ENCODE data around the gene RAX. TPM values are rescaled to one million over a fixed set of nuclear protein-coding genes. Genes with fewer than 3 reads are reported as not detected.
A peak's percentile ranks its signal among the peaks of the same experiment; 100 is the strongest.
"Not testable (repeated sequence)": the region's sequence is repeated elsewhere in the genome, so short reads cannot be mapped to it uniquely, and the experiment has no call there.

The RAX gene
- polyA plus RNA-seq, 1 donor: not detected

DNA sequence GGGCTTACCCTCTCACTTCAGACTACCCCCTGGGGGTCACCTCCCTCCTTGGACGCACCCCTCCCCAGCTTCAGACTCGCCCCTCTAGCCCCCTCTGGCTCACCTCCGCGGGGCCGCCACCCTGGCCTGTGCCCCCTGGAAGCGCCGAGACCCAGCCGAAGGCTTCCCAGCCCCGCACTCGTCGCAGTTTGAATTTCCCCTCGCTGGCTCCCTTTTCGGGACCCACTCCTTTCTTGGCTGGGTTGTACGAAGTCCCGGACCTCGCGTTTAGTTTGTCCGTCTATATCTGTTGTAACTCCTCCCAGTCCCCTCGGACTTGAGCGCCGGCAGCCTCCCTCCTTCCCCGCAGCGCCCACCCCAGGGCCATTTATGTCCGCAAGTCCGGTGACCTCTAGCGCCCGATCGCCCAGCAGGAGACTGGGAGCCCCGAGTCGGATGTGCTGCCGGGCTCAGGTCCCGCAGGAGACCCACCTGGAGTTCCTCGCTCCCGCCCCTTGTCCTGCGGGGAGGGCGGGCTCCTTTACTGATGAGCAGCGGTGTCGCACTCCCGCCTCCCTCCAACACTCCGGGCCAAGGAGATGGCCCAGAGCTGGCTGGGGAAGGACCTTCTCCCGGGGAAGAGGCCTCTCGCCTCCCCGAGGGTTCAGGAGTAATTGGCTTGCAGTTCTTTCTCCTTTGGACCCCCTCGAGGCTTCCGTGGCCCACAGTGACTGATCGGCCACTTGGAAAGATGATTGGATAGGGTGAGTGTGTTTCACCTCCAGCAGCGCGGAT, 692 bp upstream of the RAX start:
- no peak for DNase-seq (ENCODE audit: low read depth)

DNA sequence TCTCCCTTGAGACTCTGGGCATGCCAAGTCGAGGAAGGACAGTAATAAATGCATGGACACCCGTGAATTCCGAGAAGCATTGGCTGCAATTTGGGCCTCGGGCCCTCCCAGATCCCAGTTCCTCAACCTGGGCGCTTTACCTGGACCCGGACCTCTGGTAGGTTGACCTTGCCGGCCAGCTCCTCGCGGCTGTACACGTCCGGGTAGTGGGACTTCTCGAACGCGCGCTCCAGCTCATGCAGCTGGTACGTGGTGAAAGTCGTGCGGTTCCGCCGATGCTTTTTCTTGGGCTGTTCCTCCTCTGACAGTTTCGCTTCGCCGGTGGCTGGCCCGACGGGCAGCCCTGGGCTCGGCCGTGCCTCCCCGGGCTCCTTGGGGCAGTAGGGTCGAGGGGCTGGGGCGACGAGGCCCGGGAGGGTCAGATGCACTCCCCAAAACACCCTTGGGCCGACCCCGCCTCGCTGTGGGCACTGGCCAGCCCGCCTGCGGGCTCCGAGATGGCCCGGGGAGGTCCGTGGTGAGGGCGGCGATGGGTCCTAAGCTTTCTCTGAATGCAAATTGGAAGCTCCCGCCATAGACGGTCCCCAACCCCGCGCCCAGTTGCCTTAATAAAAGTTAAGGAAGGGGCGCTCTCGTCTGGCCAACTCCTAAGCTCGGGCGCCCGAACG, 899 bp downstream of the RAX start:
- DNase-seq (ENCODE audit: low read depth): no peak

DNA sequence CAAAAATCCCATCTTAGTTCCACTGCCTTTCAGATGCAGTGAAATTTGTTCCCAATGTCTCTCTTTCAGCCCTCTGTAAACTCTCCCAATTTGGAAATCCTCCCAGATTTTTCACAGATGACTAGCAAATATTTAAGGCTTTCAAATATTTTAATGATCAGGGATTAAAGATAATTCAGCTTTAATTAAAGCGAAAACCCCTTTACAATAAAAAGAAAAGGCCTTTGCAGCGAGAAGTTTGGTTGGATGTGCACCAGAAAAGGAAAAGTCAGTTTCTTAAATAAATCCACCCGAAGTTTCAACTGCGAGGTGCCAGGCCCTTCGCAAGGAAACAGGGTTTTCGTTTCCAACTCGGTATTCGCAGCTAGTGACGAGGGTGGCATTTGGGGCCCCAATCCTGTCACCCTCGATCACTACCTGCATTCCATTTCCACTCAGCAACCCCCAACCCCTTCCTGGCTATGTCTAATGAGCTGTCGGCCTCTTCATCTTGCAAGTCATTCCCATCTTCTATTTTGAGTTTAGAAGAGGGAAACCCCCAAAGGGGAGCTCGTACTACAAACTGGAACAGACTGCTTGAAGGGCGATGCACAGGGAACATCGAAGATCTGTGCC, 1.5 kb downstream of the RAX start:
- no peak for DNase-seq (ENCODE audit: low read depth)

DNA sequence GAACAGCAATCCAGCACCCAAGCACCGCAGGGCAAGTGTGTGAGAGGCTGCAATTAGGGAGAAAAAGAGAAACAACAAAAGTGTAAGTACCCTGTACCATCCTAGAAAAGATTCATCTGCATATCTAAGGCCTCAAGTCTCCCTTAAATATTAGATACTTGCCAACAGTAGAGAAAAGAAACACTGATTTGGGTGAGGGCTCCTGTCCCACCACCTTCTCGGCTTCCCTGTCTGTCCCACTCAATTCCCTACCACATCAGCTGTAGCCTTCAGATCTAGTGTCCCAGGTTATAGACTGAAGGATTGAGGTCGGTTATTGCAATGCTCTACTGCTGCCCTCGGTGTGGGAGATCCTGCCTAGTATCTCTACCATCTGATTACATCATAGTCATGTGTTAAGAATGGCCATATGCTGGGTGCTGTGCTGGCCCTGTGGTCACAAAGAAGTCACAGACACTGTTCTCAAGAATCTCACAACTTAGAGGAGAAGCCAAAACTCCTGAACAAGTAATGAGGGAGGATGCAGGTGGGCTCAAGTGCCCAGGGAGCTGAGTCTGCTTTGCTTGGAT, 2.5 kb downstream of the RAX start:
- no peak for DNase-seq (ENCODE audit: low read depth)

DNA sequence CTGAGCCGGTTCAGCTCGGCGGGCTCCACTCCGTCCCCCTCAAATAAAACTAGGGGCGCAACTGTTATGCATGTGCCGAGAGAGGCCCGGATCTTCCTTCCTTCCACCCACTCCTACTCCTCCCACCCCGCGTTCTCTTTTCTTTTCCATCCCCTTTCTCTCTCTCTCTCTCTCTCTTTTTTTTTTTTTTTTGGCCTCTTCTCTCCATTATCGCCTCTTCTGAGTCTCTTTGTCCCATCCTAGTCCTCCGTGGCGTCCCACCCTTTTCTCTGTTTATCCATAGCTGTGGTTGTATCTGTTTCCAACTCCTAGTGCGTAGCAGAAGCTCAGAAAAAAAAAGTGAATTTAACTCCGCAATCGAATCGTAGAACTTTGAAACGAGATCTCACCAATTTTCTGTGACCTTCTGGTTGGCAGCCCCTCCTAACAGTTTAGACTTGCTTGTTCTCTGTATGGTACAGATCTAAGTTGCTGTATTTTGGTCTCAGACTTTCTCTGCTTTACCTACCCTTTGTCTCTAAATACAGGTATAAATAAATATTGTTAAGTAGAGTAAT, 3.6 kb downstream of the RAX start:
- no peak for DNase-seq (ENCODE audit: low read depth)

DNA sequence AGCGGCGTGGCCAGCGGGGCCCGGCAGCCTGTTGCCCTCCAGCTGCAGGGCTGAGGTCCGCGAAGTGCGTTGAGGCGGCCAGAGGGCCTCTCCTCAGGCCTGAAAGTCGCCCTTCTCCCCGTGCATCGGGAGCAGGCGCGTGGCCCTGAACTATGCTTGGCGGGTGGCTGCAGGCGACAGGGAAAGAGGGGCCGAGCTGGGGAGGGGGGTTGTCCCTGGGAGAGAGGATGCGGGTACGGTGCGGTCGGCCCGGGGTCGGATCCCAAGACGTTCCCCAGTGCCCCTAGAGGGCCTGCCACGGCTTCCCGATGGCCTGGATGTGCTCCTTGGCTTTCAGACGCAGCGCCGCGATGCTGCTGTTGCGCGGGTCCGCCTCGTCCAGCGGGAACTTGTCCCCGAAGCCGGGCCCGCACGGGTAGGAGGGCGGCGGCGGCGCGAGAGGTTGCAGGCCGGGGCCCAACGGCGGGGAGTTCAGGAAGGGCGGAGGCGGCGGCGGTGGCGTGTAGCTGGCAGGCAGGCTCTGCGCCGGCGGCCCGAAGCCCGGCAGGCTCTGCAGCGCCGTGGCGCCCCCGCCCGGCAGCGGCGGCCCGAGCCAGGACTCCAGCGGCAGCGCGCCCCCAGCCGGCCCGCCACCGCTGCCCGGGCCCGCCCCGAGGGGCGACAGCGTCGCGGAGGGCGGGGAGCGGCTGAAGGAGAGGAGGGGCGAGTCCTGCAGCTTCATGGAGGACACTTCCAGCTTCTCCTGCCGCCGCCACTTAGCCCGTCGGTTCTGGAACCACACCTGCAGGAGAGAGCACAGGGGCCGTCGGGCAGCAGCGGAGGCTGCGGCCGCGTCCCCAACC, 4.3 kb downstream of the RAX start:
- DNase-seq (ENCODE audit: low read depth): no peak

DNA sequence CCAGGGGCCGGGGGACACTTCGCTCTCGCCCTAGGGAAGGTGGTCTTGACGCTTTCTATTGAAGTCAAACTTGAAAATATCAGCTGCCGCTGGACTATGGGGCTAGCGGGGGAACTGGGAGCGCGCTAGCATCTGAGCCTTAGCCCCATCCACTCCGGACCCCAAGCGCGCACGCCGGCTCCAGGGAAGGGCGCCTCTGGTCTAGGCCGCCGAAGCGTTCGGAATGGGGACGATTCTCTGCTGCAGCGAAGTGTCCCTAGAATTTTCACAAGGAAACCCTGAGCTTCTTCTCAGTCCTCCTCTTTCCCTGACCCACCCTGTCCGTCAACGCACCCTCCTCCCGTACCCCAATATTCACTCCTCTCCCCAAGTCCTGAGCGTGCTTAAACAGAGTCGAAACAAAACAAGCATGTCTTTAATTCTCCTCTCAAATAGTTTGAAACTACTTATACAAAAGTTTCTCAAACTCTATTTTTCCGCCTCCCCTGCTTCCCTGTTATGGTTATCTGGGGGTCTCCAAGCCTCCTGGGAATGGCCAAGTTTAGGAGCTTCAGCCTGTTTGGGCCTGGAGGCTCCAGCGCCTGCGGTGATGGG, 5.0 kb downstream of the RAX start:
- DNase-seq (ENCODE audit: low read depth): no peak

DNA sequence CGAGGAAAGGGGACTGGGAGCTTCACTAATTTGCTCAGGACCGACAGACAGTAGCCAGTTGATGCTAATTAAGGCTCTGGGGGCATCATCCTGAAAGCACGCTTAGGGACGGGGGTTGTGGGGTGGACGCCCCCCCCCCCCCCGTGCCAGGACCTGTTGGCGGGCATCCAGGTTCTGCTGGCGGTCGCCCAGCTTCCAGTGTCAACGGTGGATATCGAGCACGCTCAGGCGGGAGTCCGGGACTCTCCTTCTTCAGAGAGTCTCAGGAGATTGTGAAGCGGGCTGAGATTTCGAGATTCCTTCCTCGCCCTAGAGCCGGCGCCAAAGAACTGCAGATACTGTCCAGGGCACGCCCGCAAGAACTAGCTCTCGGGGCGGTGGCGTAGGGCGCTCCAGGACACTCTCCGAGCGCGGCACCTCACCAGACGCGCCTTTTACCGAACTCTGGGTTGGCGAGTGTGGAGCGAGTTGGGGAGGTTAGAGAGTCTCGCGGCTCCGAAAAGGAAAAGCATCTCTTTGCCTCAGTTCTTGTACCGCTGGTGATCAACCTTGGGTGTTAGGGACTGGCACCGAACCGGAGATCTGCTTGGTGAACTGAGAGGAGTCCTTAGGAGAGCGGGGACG, 5.6 kb downstream of the RAX start:
- DNase-seq (ENCODE audit: low read depth): no peak

DNA sequence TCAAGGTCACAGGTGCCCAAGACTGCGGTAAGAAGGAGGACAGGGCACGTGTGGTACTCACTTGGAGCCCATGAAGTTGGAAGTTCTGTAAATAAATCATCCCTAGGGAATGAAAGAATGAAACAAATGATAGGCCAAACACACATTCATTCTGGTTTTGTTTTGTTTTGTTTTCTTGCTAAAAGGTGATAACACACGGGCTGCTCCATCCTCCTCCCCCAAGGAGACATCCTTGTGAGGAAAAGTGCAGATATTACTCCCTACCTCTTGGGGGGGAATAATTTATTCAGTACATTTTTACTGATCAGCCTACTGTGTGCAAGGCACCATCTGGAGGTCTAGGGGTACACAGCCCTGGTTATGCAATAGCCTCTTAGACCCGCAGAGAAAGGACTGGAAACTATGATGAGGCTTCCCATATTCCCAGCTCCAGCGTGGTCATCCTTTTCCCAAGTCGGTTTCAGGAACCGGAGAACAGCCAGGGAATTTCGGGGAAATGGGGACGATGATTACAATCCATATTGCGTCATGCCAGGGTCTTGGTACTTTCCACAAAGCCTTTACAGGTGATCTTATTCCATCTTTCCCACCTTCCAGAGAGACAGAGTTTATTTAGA, 6.3 kb downstream of the RAX start:
- DNase-seq (ENCODE audit: low read depth): no peak

DNA sequence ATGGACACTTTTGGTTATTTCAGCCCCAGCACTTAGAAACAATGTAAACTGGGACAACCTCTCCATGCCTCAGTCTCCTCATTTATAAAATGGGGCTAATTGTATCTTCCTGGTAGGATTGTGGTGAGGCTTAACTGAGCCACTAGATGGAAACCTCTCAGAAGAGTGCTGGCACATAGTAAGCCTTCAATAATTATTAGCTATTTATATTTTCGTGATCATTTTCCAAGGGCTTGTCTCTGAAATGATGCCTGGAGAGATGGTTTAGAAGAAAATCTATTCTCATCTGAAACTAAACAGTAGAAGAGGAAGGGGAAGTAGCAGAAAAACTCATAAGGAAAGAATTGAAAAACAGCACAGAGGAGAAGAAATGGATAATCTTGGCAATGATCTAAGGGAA, 6.8 kb downstream of the RAX start:
- DNase-seq (ENCODE audit: low read depth): no peak

DNA sequence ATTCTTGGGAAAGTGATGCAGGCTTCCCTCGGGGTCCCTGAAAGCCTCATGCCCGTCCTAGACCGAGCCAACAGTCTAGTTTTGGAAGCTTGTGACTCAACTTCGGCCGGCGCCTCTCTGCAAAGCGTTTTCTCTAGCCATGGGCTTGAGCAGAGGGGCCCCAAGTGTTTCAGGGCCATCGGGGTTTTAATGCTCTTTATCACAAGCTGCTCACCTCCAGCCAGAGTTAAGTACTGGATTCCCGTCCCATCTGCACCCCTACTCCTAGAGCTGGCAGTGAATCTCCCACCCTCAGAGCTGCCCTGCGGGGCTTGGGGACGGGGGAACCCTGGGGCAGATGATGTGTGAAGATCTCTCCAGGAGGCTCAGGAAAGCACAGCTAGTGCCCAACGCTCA, 7.3 kb downstream of the RAX start:
- DNase-seq (ENCODE audit: low read depth): no peak

DNA sequence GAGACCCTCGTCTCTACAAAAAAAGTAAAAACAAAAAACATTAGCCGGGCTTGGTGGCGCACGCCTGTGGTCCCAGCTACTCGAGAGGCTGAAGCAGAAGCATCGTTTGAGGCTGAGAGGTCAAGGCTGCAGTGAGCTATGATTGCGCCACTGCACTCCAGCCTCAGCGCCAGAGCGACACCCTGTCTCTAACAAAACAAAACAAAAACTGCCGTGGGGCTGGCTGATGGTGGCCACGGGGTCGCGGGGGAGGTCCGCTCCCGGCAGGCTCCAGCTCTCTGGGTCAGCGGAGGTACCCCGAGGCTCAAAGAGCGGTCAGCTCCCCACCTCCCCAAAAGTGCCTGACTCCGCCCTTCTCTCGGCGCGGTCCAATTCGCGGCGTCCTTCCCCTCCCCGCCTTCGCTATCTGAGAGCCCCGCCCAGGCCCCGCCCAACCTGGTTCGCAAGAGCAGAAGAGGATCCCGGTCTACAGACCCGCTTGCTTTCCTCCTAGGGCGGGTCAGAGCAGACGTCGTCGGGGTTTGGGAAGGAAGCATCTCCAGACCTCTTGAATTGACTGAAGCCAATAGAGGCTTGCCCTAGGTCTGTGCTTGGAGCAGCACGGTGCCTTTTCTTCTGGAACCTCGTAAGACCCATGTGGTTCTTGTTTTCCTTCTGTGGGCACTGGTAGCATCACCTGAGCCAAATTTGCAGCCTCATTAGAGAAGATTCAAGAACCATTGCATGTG, 7.8 kb downstream of the RAX start:
- no peak for DNase-seq (ENCODE audit: low read depth)

DNA sequence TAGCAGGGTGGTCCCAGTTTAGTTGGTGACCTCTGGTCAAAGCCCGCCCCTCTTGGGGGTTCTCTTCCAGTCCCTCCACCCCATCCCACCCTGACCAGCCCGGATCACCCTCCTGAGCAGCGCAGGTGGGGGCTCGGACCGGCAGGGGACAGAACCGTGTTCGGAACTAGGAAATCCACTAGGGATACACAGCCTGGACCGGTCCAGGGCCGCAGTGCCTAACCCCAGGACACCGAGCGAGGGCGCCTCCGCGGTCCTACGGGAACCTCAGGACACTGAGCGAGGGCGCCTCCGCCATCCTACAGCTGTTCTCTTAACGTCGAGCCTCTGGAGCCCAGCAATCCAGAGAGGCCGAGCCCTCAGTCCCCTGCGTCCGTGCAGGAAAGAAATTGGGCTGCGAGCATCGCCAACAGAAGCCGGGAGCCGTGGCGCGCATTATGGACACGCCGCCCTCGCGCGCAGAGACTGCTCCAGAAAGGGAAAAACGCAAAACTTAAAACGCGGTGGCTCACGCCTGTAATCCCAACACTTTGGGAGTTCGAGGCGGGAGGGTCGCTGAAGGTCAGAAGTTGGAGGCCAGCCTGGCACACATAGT, 8.5 kb downstream of the RAX start:
- DNase-seq (ENCODE audit: low read depth): no peak

DNA sequence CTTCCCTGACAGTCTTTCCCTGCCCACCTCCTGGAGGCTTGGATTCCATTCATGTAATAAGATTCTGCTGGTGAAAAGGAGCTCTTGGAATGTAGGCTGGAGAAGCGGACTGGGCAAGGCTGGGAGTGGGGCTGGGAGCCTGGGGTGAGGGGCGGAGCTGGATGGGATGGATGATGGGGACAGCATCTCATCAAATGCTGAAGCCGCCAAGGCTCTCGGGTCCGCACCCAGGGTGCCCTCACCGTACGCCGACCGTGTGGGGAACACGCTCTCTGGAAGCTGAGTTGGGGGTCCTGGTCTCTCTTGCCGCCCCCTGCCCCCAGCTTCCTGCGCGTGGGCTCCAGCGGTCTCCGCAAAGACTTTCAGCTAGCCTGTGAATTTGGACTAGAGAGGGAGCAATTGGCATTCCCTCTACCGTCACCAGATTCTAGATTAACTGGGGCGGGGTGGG, 9.1 kb downstream of the RAX start:
- DNase-seq (ENCODE audit: low read depth): no peak

DNA sequence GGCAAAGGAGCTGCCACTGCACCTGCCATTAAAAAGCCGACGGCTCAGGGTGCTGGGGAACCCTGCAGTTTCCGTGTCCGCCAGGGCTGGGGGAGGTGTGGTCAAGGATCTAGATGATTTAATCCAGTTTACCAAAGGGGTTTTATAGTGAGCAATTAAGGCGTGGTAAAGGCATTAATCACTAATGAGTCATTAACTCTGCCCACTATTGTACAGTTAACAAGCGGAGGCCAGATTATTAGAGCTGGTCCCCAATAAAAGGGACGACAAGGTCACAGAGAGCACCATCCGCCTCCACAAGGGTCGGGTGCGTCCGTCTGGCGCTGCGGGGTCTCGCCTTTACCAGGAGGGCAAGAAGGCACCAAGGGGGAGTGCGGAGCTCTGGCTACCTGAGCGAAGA, 9.6 kb downstream of the RAX start:
- DNase-seq (ENCODE audit: low read depth): no peak

DNA sequence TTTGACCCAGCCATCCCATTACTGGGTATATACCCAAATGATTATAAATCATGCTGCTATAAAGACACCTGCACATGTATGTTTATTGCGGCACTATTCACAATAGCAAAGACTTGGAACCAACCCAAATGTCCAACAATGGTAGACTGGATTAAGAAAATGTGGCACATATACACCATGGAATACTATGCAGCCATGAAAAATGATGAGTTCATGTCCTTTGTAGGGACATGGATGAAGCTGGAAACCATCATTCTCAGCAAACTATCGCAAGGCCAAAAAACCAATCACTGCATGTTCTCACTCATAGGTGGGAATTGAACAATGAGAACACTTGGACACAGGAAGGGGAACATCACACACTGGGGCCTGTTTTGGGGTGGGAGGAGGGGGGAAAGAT, 11.0 kb downstream of the RAX start:
- not testable (repeated sequence) for DNase-seq (ENCODE audit: low read depth)

DNA sequence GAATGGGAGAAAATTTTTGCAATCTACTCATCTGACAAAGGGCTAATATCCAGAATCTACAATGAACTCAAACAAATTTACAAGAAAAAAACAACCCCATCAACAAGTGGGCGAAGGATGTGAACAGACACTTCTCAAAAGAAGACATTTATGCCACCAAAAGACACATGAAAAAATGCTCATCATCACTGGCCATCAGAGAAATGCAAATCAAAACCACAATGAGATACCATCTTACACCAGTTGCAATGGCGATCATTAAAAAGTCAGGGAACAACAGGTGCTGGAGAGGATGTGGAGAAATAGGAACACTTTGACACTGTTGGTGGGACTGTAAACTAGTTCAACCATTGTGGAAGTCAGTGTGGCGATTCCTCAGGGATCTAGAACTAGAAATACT, 11.4 kb downstream of the RAX start:
- DNase-seq (ENCODE audit: low read depth): not testable (repeated sequence)

DNA sequence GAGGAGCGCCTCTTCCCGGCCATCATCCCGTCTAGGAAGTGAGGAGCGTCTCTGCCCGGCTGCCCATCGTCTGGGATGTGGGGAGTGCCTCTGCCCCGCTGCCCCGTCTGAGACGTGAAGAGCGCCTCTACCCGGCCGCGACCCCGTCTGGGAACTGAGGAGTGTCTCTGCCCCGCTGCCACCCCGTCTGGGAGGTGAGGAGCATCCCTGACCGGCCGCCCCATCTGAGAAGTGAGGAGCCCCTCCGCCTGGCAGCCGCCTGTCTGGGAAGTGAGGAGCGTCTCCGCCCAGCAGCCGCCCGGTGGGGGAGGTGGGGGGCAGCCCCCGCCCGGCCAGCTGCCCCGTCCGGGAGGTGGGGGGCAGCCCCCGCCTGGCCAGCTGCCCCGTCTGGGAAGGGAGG, 17.8 kb downstream of the RAX start:
- not testable (repeated sequence) for DNase-seq (ENCODE audit: low read depth)

DNA sequence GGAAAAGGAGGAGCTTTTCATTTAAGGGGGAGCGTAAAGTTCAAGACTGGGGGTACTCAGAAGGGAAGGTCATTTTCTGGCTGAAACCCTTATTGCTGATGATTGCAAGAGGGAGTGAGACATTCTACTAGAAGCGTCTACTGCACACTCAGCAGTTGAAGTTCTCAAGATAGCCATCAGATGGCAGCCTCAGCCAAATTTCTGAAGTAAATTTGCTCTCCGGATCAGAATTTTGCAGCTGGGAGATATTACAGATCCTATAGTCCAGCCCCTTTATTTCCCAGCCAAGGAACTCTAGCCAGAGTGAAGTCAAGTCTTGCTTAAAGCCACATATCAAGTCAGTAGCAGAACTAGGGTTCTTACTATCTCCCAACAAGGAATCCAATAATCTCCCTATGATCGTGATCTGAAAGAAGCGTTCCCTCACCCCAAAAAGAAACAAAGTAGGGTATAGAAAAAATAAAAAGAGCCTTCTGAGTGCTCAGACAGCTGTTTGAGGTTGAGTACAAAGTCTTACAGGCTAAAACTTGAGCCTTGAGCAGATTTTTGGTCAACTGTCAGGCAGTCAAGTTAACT, 24.0 kb downstream of the RAX start:
- peak; percentile 89 for DNase-seq (ENCODE audit: low read depth)

Measured in forelimb muscle (tissue), 1 donor.